ENCODE measurements around the gene FAM24A.
"Not testable (repeated sequence)": the region's sequence is repeated elsewhere in the genome, so short reads cannot be mapped to it uniquely, and the experiment has no call there.

GRCh38 chr10:122871947-122872346 lies 38.5 kb upstream of the FAM24A start:
- TF ChIP-seq CTCF (IDR thresholded peaks at IDR 0.05; ENCODE audit: insufficient read depth, low read length); REST (IDR thresholded peaks at IDR 0.05; ENCODE audit: insufficient replicate concordance, low read depth): not testable (repeated sequence)

All from HL-60 (cell line).